Panc1 (cell line): ENCODE measurements around the gene KLB. TPM values are rescaled to one million over a fixed set of nuclear protein-coding genes. Genes with fewer than 3 reads are reported as not detected.

Experiments
- ATAC-seq: fragments of 200-7000 bp; cut with Tn5 transposase; 2 replicates; pipeline ENCODE4 v1.9.1; 2020; ENCODE audit warnings: mild to moderate bottlenecking, moderate library complexity
- BruUV-seq: library from RNA; stranded (reverse); fragments of 400-500 nt; replicated peaks from 2 replicates; lab custom pipeline; 2021; lab: Mats Ljungman, UMichigan
- CTCF ChIA-PET: fragments of 300-600 bp; sonication (Branson Sonifier 250); formaldehyde crosslinking; loops from one replicate; lab custom pipeline; 2022; ENCODE audit warnings: antibody characterized with exemption; lab: Charles Lee
- POLR2A ChIA-PET: fragments of 300-600 bp; sonication (Branson Sonifier 250); formaldehyde crosslinking; loops from one replicate; lab custom pipeline; 2022; ENCODE audit warnings: antibody characterized with exemption; lab: Charles Lee
- DNase-seq: peaks from one replicate; pipeline ENCODE4 v3.0.0-alpha.2; 2010; ENCODE audit warnings: low read depth, low spot score
- H3K27ac ChIP-seq: 2 replicates; pipeline ENCODE4 v1.5.1; 2011; ENCODE audit warnings: mild to moderate bottlenecking, low read length, inconsistent platforms
- H3K27me3 ChIP-seq: fragments of 200-500 bp; sonication (Bioruptor generic); 2 replicates; pipeline ENCODE4 v1.6.0; 2014; ENCODE audit warnings: low read length, inconsistent platforms; ENCODE audit not compliant: control insufficient read depth, insufficient read depth
- H3K36me3 ChIP-seq: fragments of 200-500 bp; sonication (Bioruptor generic); 2 replicates; pipeline ENCODE4 v1.5.1; 2014; ENCODE audit warnings: inconsistent platforms, mild to moderate bottlenecking, low read length, moderate library complexity; ENCODE audit not compliant: control insufficient read depth, insufficient read depth
- H3K4me1 ChIP-seq: 2 replicates; pipeline ENCODE4 v1.5.1; 2011; ENCODE audit warnings: inconsistent platforms, mild to moderate bottlenecking, low read length, moderate library complexity; ENCODE audit not compliant: control insufficient read depth, insufficient read depth
- H3K4me3 ChIP-seq, 2 experiments: 2 replicates each; pipeline ENCODE4 v1.5.1; 2011 to 2012; ENCODE audit warnings: low read depth in 2 of 2, low read length in 2 of 2, mild to moderate bottlenecking in 2 of 2, inconsistent platforms in 1 of 2, moderate library complexity in 1 of 2
- H3K9me3 ChIP-seq: fragments of 200-500 bp; sonication (Bioruptor generic); 2 replicates; pipeline ENCODE4 v1.5.1; 2014; ENCODE audit warnings: low read depth, mild to moderate bottlenecking, inconsistent platforms, low read length, moderate library complexity; ENCODE audit not compliant: control insufficient read depth, insufficient read depth
- POLR2AphosphoS5 ChIP-seq: IDR thresholded peaks from 2 replicates; pipeline ENCODE4 v1.6.1; 2012; ENCODE audit warnings: mild to moderate bottlenecking, low read depth, low read length, moderate library complexity
- SIN3A ChIP-seq: IDR thresholded peaks from 2 replicates; pipeline ENCODE4 v1.6.1; 2012; ENCODE audit warnings: low read depth, mild to moderate bottlenecking, low read length, moderate library complexity, borderline replicate concordance; ENCODE audit not compliant: insufficient read depth
- TCF7L2 ChIP-seq: IDR thresholded peaks from 2 replicates; pipeline ENCODE4 v1.6.1; 2011; ENCODE audit warnings: mild to moderate bottlenecking, low read depth, low read length, inconsistent platforms
- in situ Hi-C: cut with HindIII; loops from 2 replicates; pipeline ENCODE4 v1.10.0; 2016; ENCODE audit warnings: low sequenced_read_pairs, low pct_unique_long_range_greater_than_20kb
- intact Hi-C: fragments of 100-400 bp; cut with micrococcal nuclease; formaldehyde crosslinking; loops from one replicate; pipeline ENCODE4 v1.10.0; 2022; ENCODE audit not compliant: unreplicated experiment
- total RNA-seq: library from RNA; stranded (reverse); gene quantifications from one replicate; pipeline ENCODE4 v1.2.1, GENCODE V29; 2021; ENCODE audit not compliant: unreplicated experiment
- TF ChIP-seq, protein P1 (sequence below): fragments of 450-650 bp; IDR thresholded peaks from 2 replicates; pipeline ENCODE4 v1.5.1; 2017; ENCODE audit warnings: mild to moderate bottlenecking
- TF ChIP-seq, protein P2 (sequence below), 2 experiments: IDR thresholded peaks; 2 replicates each; pipeline ENCODE4 v1.6.1; 2011 to 2012; ENCODE audit warnings: low read depth in 2 of 2, control low read depth in 1 of 2, low read length in 1 of 2, mild to moderate bottlenecking in 1 of 2, moderate library complexity in 1 of 2; ENCODE audit not compliant: insufficient read depth in 1 of 2

Gene KLB
- total RNA-seq, 1 experiment from 2014 or later = not detected

DNA sequence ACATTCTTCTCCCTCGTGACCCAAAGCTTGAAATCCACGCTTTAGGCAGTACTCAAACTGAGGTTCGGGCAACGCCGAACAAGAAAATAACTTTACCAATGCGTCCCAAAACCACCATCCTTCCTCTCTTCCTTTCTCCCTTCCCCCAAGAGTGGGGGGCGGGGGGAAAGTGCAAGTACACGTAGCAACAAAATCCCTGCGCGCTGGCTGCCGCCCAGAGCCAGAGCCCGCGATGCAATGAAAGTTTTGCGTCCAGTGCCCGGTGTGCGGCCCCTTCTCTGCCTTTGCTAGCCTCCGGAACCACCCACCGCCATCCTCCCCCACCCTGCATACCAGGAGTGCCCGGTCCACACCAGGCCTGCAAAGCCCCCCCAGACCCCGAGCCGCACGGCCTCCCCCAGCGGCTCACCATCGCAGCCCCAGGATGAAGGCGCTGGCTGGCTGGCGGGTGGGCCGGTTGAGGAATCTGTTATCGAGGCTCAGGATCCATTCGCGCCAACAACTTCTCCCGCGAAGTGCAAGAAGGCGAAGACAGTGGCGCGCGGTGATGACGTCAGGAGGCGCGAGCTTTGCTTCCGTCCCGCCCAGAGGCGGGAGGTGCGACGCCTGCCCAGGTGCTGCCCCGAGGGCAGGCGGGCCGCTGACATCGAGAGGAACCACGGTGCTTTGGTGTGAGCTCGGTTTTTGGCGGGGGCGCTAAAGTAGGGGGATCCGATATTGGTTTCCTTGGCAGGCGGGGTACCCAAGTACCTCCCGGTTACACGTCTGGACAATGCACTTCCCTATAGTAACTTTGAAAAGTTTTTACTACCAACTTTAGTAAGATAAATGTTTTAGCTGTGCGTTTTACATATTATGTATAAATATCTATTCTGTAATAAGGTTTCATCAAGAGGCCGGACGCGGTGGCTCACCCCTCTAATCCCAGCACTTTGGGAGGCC lies 40.6 kb upstream of the KLB start, which contains the start of gene RFC1:
Gene RFC1 (minus strand): TSS at position 533 of the 942 bp plus-strand sequence. CDS start 121 bp downstream, at position 412.
- ATAC-seq (peak; percentile 96), DNase-seq (peak; percentile 38)
- Histone ChIP-seq H3K36me3 (peaks cover 4% of the 10 kb centered on the region; the same call in 1 of the 2 replicates), H3K4me3 (peak within 1 kb of the TSS; percentile 89 to 93), H3K9me3 (no peaks in the 10 kb centered on the region), H3K27ac (peak within 1 kb of the TSS; percentile 77), H3K27me3 (no peaks in the 10 kb centered on the region), H3K4me1 (peaks cover 14% of the 10 kb centered on the region; the same call in 1 of the 2 replicates)
- ChIA-PET CTCF (no interaction called here), POLR2A (interaction anchor here (0.5 kb wide), 1 partner anchor 38 kb away, joined by 11 read pairs; no protein-coding TSS in a partner anchor)
- intact Hi-C loops = no loop called here
- no TSS peak for BruUV-seq
- in situ Hi-C loops = no loop called here
- TF ChIP-seq POLR2AphosphoS5 = peak; percentile 51
- 0 out of 2 replicates have a peak, but pooled peaks have one; percentile 52 for TF ChIP-seq SIN3A
- TF ChIP-seq, protein P1, sequence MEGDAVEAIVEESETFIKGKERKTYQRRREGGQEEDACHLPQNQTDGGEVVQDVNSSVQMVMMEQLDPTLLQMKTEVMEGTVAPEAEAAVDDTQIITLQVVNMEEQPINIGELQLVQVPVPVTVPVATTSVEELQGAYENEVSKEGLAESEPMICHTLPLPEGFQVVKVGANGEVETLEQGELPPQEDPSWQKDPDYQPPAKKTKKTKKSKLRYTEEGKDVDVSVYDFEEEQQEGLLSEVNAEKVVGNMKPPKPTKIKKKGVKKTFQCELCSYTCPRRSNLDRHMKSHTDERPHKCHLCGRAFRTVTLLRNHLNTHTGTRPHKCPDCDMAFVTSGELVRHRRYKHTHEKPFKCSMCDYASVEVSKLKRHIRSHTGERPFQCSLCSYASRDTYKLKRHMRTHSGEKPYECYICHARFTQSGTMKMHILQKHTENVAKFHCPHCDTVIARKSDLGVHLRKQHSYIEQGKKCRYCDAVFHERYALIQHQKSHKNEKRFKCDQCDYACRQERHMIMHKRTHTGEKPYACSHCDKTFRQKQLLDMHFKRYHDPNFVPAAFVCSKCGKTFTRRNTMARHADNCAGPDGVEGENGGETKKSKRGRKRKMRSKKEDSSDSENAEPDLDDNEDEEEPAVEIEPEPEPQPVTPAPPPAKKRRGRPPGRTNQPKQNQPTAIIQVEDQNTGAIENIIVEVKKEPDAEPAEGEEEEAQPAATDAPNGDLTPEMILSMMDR = no peak

DNA sequence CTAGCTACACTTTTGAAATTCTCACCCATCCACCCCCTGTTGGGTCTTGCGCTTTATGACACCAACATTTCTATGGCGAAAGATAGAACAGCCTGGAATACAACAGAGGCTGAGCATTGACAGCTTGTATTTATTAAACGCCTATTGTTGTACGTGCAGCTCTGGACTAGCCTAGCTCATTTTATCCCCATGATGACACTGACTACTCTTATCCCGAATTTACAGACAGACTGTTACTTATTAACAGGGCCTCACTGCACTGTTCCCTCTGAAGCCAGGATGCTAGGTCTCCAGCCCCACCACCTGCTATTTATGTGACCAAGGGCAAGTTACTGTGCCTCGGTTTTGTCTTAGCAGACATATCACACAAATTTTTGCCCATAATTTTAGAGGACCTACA lies 39.6 kb upstream of the KLB start:
- H3K4me3 ChIP-seq = no peak overlapping the region
- in situ Hi-C loops = no loop called here
- CTCF ChIA-PET = no interaction called here
- intact Hi-C loops = no loop called here
- BruUV-seq = no TSS peak
- POLR2A ChIA-PET = no interaction called here
- H3K9me3 ChIP-seq = no peaks in the 10 kb centered on the region
- no peaks in the 10 kb centered on the region for H3K27me3 ChIP-seq
- DNase-seq (no peak), ATAC-seq (no peak)
- H3K36me3 ChIP-seq = peaks cover 4% of the 10 kb centered on the region; the same call in 1 of the 2 replicates
- no peak overlapping the region for H3K27ac ChIP-seq
- TF ChIP-seq, protein P1 = no peak
- TF ChIP-seq SIN3A = no peak
- no peak for TF ChIP-seq POLR2AphosphoS5
- TF ChIP-seq TCF7L2 = no peak
- TF ChIP-seq, protein P2, sequence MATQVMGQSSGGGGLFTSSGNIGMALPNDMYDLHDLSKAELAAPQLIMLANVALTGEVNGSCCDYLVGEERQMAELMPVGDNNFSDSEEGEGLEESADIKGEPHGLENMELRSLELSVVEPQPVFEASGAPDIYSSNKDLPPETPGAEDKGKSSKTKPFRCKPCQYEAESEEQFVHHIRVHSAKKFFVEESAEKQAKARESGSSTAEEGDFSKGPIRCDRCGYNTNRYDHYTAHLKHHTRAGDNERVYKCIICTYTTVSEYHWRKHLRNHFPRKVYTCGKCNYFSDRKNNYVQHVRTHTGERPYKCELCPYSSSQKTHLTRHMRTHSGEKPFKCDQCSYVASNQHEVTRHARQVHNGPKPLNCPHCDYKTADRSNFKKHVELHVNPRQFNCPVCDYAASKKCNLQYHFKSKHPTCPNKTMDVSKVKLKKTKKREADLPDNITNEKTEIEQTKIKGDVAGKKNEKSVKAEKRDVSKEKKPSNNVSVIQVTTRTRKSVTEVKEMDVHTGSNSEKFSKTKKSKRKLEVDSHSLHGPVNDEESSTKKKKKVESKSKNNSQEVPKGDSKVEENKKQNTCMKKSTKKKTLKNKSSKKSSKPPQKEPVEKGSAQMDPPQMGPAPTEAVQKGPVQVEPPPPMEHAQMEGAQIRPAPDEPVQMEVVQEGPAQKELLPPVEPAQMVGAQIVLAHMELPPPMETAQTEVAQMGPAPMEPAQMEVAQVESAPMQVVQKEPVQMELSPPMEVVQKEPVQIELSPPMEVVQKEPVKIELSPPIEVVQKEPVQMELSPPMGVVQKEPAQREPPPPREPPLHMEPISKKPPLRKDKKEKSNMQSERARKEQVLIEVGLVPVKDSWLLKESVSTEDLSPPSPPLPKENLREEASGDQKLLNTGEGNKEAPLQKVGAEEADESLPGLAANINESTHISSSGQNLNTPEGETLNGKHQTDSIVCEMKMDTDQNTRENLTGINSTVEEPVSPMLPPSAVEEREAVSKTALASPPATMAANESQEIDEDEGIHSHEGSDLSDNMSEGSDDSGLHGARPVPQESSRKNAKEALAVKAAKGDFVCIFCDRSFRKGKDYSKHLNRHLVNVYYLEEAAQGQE (IDR thresholded peaks at IDR 0.05; ENCODE audit: insufficient read depth in 1 of 2, low read depth in 2 of 2, low read length in 1 of 2) = no peak
- H3K4me1 ChIP-seq = peaks cover 14% of the 10 kb centered on the region; the same call in 1 of the 2 replicates
